Epithelial cell of proximal tubule (primary cell): Measurements from ENCODE around the gene BAIAP2L1. TPM values are rescaled to one million over a fixed set of nuclear protein-coding genes. Genes with fewer than 3 reads are reported as not detected.

Experiments used
- DNase-seq: peaks from one replicate; pipeline ENCODE4 v3.0.0-alpha.2; 2011; ENCODE audit warnings: low read depth
- H3K4me3 ChIP-seq: 2 replicates; pipeline ENCODE4 v1.5.1; 2011; ENCODE audit warnings: low read depth, mild to moderate bottlenecking, low read length
- total RNA-seq: library from RNA; depleted of rRNA; stranded (reverse); fragments of >200 nt; gene quantifications from 2 replicates; pipeline ENCODE4 v1.2.3, GENCODE V29; 2015
- TF ChIP-seq, protein P1 (sequence below): conservative IDR thresholded peaks from 2 replicates; pipeline ENCODE4 v1.5.1; 2012; ENCODE audit warnings: low read depth, mild to moderate bottlenecking, low read length

Gene BAIAP2L1
- total RNA-seq, 1 donor from 2014 or later: 46.8 TPM

- DNase-seq: no peak
- no peak overlapping the region for H3K4me3 ChIP-seq
- TF ChIP-seq, protein P1, sequence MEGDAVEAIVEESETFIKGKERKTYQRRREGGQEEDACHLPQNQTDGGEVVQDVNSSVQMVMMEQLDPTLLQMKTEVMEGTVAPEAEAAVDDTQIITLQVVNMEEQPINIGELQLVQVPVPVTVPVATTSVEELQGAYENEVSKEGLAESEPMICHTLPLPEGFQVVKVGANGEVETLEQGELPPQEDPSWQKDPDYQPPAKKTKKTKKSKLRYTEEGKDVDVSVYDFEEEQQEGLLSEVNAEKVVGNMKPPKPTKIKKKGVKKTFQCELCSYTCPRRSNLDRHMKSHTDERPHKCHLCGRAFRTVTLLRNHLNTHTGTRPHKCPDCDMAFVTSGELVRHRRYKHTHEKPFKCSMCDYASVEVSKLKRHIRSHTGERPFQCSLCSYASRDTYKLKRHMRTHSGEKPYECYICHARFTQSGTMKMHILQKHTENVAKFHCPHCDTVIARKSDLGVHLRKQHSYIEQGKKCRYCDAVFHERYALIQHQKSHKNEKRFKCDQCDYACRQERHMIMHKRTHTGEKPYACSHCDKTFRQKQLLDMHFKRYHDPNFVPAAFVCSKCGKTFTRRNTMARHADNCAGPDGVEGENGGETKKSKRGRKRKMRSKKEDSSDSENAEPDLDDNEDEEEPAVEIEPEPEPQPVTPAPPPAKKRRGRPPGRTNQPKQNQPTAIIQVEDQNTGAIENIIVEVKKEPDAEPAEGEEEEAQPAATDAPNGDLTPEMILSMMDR: no peak
Observed at GRCh38 chr7:98365863-98366561, 34.9 kb downstream of the BAIAP2L1 start.

DNA sequence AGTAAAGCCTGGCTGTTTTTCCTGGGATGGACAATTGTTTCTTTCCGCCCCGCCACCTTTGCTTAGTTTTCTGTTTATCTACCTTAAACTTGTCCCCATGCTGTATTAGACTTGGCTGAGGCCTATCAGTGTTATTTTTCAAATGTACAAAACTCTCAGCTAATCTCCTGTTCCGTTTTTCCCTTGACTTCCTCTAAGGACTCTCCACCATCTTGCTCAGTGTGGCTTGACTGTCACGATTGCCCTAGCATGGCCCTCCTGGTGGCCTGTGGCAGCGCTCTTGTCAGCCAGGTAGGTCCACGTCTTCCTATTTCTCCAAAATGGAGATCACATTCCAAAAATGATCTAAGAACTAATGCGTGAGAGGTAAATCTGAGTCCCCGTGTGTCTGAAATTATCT is 36.7 kb downstream of the BAIAP2L1 start:
- TF ChIP-seq, protein P1: no peak
- no peak overlapping the region for H3K4me3 ChIP-seq
- no peak for DNase-seq

- DNase-seq: no peak
- H3K4me3 ChIP-seq: no peak overlapping the region
- TF ChIP-seq, protein P1: no peak
Observed at GRCh38 chr7:98362517-98362916, 38.4 kb downstream of the BAIAP2L1 start.

- H3K4me3 ChIP-seq: no peak overlapping the region
- no peak for DNase-seq
- TF ChIP-seq, protein P1: no peak
Observed at GRCh38 chr7:98360221-98361130, 40.4 kb downstream of the BAIAP2L1 start.

DNA sequence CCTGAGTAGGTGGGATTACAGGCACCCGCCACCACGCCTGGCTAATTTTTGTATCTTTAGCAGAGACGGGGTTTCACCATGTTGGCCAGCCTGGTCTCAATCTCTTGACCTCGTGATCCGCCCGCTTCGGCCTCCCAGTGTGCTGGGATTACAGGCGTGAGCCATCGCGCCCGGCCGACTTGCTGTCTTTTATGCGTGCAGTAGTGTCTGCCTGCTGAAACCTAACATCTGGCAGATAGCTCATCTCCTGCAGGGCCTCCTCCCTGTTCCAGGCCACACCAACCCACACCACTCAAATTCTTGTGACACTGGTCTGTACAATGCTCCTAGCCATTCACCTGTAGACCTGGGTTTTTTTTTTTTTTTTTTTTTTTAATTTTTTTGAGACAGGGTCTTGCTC is 41.5 kb downstream of the BAIAP2L1 start:
- TF ChIP-seq, protein P1: no peak
- DNase-seq: no peak
- no peak overlapping the region for H3K4me3 ChIP-seq

- no peak for DNase-seq
- TF ChIP-seq, protein P1: no peak
Observed at GRCh38 chr7:98358706-98359105, 42.2 kb downstream of the BAIAP2L1 start.

More at GRCh38 chr7:98358706-98359105, 42.2 kb downstream of the BAIAP2L1 start:
- no peak overlapping the region for H3K4me3 ChIP-seq
